HG02642 (cell line): Measurements from ENCODE around the gene JAZF1.

Experiments
- ATAC-seq: cut with Tn5 transposase; IDR thresholded peaks from one replicate; pipeline ENCODE4 v1.9.1; 2021; ENCODE audit warnings: mild to moderate bottlenecking; ENCODE audit not compliant: unreplicated experiment, poor library complexity

JAZF1 gene

DNA sequence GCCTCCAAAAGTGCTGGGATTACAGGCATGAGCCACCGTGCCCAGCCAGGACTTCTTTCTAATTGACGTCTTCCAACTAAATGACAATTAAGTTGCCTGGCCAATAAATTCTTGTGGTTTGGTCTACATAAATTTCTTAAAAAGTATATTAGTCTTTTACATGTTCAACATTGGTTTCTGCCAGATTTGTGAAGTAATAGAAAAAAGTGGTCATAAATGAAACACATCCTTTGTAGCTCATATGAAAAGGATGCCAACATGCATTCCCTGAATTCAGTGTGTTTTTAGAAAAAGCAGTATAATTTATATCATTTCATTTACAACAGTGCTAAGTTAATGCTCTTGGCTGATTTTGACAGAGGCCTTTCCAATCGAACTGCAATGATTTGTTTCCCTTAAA, 225.6 kb downstream of the JAZF1 start:
- no peak for ATAC-seq

GRCh38 chr7:27953777-27954176, 226.8 kb downstream of the JAZF1 start:
- no peak for ATAC-seq

GRCh38 chr7:27953361-27953760, 227.2 kb downstream of the JAZF1 start:
- no peak for ATAC-seq

DNA sequence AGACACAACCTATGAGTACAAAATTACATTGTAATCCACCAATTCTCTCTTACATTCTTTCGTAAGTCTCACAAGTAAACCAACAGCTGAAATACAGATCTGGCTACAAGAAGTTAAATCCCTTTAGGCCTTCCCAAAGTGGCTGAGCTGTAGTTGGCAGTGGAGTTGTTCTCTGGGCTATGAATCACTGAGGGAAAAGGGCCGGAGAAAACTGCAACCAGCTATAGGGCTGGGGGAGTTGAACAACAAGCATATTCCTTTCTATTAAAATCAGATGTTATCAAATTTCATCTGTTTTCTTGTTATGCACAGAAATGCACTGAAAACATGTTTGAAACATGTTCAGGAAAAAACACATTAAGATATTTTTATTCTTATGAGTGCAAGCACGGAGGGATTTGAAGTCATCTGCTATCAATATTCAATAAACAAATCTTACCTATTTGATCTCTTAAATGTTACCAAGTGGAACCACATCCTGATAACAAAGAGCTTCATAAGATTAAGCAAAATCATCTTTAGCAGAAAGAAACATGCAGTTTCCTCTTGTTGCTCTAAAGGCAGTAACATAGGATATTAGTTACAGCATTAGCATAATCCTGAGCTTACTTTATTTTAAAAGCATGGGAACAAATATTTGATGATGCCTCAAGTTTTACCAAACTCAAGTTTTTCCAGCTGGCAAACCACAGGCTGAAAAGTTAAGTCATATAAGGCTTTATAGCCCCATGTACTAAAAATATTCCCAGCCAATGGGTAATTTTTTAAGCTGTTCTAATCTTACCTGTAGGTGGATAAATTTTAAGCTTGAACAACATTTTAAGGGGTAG, 227.9 kb downstream of the JAZF1 start:
- ATAC-seq = no peak

DNA sequence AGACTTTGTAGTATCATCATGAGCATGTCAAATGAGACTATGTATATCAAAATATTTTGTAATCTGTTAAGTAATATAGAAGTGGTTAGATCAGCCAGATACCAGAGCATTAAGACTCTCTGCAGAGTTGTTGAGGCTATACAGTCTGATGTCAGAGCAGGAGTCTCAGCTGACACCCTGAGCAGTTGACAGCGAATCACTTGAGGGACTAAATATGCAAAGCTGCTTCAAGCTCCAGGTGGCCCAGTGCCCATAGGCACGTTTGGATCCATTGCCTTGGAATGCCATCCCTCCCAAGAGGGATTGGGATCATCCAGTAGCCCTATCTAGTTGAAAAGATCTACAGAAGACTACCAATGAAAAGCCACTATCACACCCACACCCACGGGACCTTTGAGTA, 230.5 kb downstream of the JAZF1 start:
- no peak for ATAC-seq

- ATAC-seq = no peak
These were observed 231.7 kb downstream of the JAZF1 start for GRCh38 chr7:27948861-27949260.

DNA sequence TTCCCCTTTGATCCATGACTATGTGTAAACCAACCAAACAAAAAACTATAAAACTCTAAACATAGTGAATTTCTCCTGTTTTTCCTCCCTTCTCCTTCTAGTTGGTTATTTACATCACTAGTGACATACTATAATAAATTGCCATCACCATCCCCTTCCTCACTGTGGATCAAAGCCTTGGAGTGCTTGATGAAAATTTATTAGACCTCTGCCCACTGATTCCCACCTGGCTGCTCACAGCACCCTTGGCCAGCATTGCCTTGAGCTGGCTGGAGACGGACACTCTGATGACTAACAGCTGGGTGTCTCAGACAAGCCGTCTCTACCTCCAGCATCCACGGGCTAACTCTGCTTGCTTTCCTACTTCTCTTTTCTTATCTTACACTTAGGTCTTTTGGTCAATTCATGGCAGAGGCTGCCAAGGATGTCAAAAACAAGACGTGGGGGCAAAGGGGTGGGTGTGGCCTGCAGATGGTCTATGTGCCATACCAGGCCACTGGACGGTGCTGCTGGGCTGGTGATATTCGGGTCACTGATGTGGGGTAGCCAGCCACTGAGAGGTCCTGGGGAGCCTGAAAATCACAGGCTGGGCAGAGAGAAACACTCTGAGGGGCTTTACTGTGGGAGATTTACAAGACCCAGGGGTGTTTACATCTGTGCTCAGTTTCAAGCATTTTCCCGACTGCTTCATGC, 232.9 kb downstream of the JAZF1 start:
- ATAC-seq = no peak

DNA sequence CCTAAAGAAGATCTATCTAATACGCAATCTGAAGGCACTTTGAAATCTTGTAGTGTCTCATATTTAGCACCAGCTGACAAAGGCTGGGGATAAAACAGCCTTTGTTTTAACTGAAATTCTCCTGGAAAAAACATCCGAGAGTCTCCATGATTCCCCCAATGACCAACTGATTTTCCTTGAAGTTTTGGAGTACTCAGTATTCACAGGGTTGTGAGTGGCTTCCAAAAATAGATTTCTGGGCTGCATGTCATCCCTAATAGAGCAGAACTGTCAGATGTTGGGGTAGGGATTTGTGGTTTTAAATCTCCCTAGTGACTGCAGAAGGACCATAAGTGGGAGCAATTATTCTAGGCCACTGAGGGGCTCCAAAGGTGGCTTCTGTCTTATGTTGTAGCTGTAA, 234.2 kb downstream of the JAZF1 start:
- ATAC-seq = no peak

- ATAC-seq = no peak
These were observed 235.4 kb downstream of the JAZF1 start for GRCh38 chr7:27945058-27945795.

DNA sequence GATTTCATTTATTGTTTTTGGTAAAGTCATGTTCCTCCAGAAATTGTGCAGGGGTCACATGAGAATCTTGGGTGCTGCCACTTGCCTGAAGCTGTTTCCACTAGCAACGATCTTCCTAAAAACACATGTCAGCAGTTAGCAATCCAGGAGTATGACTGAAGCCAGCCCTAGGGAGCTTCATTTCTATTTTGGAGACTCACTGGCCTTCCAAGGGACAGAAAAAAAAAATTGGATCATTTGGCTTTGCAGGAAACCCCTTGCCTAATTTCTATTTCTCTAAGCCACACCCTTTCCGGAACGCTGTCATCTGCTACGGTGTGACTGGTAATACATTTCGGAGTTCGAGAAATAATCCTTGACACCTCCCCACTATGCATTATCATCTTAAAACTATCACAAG, 236.0 kb downstream of the JAZF1 start:
- no peak for ATAC-seq

GRCh38 chr7:27943241-27943640, 237.4 kb downstream of the JAZF1 start:
- no peak for ATAC-seq

- no peak for ATAC-seq
These were observed 237.9 kb downstream of the JAZF1 start for GRCh38 chr7:27942711-27943110.

DNA sequence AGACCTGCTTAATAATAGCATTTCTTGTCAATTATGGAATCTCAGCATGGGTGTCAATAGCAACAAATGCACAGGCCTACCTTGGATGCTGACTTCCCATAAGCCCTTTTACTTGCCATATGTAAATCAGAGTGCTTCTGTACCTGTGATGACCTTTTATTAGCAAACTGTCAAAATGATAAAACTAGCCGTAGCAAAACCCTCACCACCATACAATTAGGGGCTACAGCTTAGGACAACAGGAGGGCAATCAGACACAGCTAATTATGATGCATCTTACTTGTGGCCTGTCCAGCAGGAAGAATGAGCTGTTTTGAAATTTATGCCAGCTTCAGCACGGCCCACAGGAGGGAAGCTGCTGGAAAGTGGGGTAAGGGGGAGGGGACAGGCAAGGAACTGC, 239.1 kb downstream of the JAZF1 start:
- ATAC-seq = no peak

DNA sequence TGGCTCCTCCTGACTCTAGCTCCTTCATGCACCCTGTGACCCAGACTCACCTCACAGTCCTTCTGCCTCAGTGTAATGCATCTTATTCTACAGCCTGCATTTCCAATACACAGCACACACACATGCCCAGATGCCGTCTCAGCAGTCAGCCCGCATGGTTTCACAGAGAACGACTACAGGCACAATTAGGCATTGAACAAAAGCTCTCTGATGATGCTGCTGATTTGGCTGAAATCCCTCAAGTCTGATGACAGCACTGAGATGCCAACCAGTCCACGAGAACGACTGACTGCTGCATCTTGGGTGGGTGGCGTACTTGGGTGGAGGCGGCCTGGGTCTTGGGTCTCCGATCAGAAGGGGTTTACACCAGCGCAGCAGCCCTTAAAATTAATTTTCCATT, 240.3 kb downstream of the JAZF1 start:
- ATAC-seq = no peak

DNA sequence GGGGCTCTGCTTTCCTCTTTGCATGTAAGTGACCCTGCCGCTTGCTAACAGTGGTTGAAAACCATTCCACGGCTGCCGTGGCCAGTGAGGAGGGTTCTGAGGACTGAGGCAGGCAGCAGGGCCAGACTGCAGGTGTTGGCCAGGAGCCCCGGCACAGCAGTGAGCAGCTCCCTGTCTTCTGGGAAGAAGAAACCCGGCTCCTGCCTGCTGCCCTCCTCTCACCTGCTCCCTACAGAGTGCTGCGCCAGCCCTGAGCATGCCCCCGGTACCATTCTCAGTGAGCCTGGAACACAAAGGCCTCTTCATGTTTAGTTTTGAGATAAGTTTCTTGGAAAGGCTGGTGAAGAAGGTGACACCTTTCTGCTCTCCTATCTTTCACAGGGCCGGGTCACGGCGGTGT, 240.7 kb downstream of the JAZF1 start:
- no peak for ATAC-seq

DNA sequence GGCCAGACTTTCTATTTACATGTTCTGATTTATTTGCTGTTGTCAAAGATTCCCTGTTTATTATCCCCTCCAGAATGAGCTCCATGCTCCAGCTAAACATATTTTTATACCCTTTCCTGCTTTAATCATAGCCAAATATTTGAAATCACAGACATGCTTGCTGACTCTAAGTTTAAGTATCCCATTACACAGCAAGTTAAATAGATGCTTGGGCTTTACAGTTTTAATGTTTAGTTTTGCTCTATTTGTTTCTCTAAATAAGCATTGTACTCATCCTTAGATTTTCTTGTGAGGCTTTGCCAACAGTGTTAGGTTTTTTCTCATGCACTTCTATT, 243.9 kb downstream of the JAZF1 start:
- ATAC-seq = no peak

GRCh38 chr7:27936047-27936767, 244.4 kb downstream of the JAZF1 start:
- ATAC-seq = no peak

- ATAC-seq = no peak
These were observed 246.7 kb downstream of the JAZF1 start for GRCh38 chr7:27933671-27934565.

DNA sequence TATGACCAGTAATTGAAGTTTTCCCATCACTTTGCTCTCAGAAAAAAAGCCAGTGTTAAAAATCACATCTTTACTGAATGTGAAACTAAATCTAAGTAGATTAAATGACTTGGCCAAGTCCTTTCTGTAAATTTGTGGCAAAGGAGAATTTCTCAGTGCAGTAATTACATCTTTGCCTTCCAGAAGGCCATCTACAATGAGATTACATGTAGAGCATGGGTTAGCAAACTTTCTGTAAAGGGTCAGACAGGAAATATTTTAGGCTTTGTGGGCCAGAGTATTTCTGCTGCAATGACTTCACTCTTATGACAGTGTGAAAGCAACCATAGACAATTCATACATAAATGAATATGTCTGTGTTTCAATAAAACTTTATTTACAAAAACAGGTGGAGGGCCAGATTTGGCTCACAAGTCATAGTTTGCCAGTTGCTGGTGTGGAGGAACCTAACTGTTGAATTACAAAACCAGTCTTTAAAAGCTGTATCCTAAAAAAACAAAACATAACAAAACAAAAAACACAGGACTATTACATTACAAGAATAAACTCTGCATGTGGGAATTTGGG, 249.6 kb downstream of the JAZF1 start:
- no peak for ATAC-seq
